ENCODE data around the gene CTU1.

GRCh38 chr19:51071095-51071405 is 37.2 kb downstream of the CTU1 start:
- TF ChIP-seq CTCF (IDR thresholded peaks at IDR 0.05; ENCODE audit: poor library complexity): no peak
- no peak for TF ChIP-seq EZH2 (IDR thresholded peaks at IDR 0.05; ENCODE audit: borderline replicate concordance)
